Mesendoderm (in vitro differentiated cells): ENCODE measurements around the gene SLC7A7. TPM values are rescaled to one million over a fixed set of nuclear protein-coding genes. Genes with fewer than 3 reads are reported as not detected.
"Not testable (repeated sequence)": the region's sequence is repeated elsewhere in the genome, so short reads cannot be mapped to it uniquely, and the experiment has no call there.

ENCODE experiments used
- DNase-seq: peaks from one replicate; pipeline ENCODE4 v3.0.0; 2013
- H2AK5ac ChIP-seq: 2 replicates; pipeline ENCODE4 v1.6.1; 2013; ENCODE audit warnings: low read length, inconsistent platforms
- H2BK120ac ChIP-seq: 2 replicates; pipeline ENCODE4 v1.6.1; 2013; ENCODE audit warnings: low read depth, mild to moderate bottlenecking, low read length, moderate library complexity, mixed read lengths
- H2BK15ac ChIP-seq: replicated peaks from 2 replicates; pipeline ENCODE4 v1.6.1; 2013; ENCODE audit warnings: low read depth, mild to moderate bottlenecking, moderate library complexity
- H2BK5ac ChIP-seq: 2 replicates; pipeline ENCODE4 v1.6.1; 2013; ENCODE audit warnings: low read length, inconsistent platforms
- H3K18ac ChIP-seq: 2 replicates; pipeline ENCODE4 v1.6.1; 2013; ENCODE audit warnings: mild to moderate bottlenecking, low read length, mixed read lengths
- H3K23ac ChIP-seq: one replicate; pipeline ENCODE4 v1.6.1; 2013; ENCODE audit warnings: low read length
- H3K27ac ChIP-seq: 2 replicates; pipeline ENCODE4 v1.5.1; 2013; ENCODE audit warnings: low read depth, mild to moderate bottlenecking, inconsistent platforms, low read length, moderate library complexity
- H3K27me3 ChIP-seq: 2 replicates; pipeline ENCODE4 v1.6.1; 2013; ENCODE audit warnings: low read length, control low read depth, mild to moderate bottlenecking, inconsistent platforms; ENCODE audit not compliant: insufficient read depth, poor library complexity
- H3K36me3 ChIP-seq: 2 replicates; pipeline ENCODE4 v1.6.1; 2013; ENCODE audit warnings: low read length, inconsistent platforms; ENCODE audit not compliant: control insufficient read depth, insufficient read depth
- H3K4ac ChIP-seq: one replicate; pipeline ENCODE4 v1.6.1; 2013; ENCODE audit warnings: low read depth, mild to moderate bottlenecking, low read length, moderate library complexity
- H3K4me1 ChIP-seq: 2 replicates; pipeline ENCODE4 v1.6.1; 2013; ENCODE audit warnings: low read depth, low read length, inconsistent platforms; ENCODE audit not compliant: control insufficient read depth
- H3K4me2 ChIP-seq: 2 replicates; pipeline ENCODE4 v1.6.1; 2013; ENCODE audit warnings: low read length
- H3K4me3 ChIP-seq: 2 replicates; pipeline ENCODE4 v1.5.1; 2013; ENCODE audit warnings: mild to moderate bottlenecking, low read length
- H3K56ac ChIP-seq: one replicate; pipeline ENCODE4 v1.6.1; 2013; ENCODE audit warnings: low read length
- H3K79me1 ChIP-seq: 2 replicates; pipeline ENCODE4 v1.6.1; 2013; ENCODE audit warnings: low read length, inconsistent platforms
- H3K79me2 ChIP-seq: 2 replicates; pipeline ENCODE4 v1.6.1; 2013; ENCODE audit warnings: mild to moderate bottlenecking, low read length; ENCODE audit not compliant: control insufficient read depth, insufficient read depth
- H3K9ac ChIP-seq: 2 replicates; pipeline ENCODE4 v1.6.1; 2013; ENCODE audit warnings: low read length, inconsistent platforms
- H4K5ac ChIP-seq: one replicate; pipeline ENCODE4 v1.6.1; 2013; ENCODE audit warnings: low read length
- H4K8ac ChIP-seq: one replicate; pipeline ENCODE4 v1.6.1; 2013; ENCODE audit warnings: low read depth, mild to moderate bottlenecking, control low read depth, low read length, moderate library complexity
- WGBS: extraction: QIAGEN DNeasy Blood & Tissue Kit; methylation state at CpG from one replicate; pipeline ENCODE4 v1.1.7; 2013; ENCODE audit warnings: low lambda C conversion rate, missing lambda C conversion rate; ENCODE audit not compliant: insufficient coverage; ENCODE audit errors: extremely low coverage; 5-methylcytosine and 5-hydroxymethylcytosine counted together
- polyA plus RNA-seq, 2 experiments: library from polyadenylated mRNA; stranded (reverse); fragments of 200-250 nt; gene quantifications; one replicate each; pipeline ENCODE4 v1.2.3, GENCODE V29; 2013

Gene SLC7A7
- 8.9 TPM for polyA plus RNA-seq (2013, experiment 1 of 2)
- 8.0 TPM for polyA plus RNA-seq (2013, experiment 2 of 2)

- Histone ChIP-seq H3K9ac (peak within 1 kb of the TSS; percentile 54), H2BK5ac (peak within 1 kb of the TSS; percentile 78), H3K27ac (peak within 1 kb of the TSS; percentile 29), H3K27me3 (no peaks in the 10 kb centered on the region), H3K23ac (no peak within 1 kb of the TSS), H3K79me2 (no peaks in the 10 kb centered on the region), H3K56ac (peak within 1 kb of the TSS; percentile 91), H2AK5ac (peak within 1 kb of the TSS; percentile 92), H3K4me3 (no peak within 1 kb of the TSS), H4K5ac (no peak within 1 kb of the TSS), H3K18ac (peak within 1 kb of the TSS; percentile 71), H3K4ac (peak within 1 kb of the TSS; percentile 73), H3K36me3 (no peaks in the 10 kb centered on the region), H2BK120ac (peak within 1 kb of the TSS; percentile 55), H2BK15ac (no peak within 1 kb of the TSS), H4K8ac (no peak within 1 kb of the TSS), H3K79me1 (no peaks in the 10 kb centered on the region), H3K4me1 (peaks cover 15% of the 10 kb centered on the region), H3K4me2 (no peak within 1 kb of the TSS)
- DNase-seq = peak; percentile 75
- WGBS = no CpG with 5 or more reads among the region's 10 CpGs
Measured at GRCh38 chr14:22814941-22815713, at the start of gene SLC7A7. Gene SLC7A7, minus strand, starts transcription at chr14:22815435. Its CDS starts 2,037 bp downstream, at chr14:22813398.

DNA sequence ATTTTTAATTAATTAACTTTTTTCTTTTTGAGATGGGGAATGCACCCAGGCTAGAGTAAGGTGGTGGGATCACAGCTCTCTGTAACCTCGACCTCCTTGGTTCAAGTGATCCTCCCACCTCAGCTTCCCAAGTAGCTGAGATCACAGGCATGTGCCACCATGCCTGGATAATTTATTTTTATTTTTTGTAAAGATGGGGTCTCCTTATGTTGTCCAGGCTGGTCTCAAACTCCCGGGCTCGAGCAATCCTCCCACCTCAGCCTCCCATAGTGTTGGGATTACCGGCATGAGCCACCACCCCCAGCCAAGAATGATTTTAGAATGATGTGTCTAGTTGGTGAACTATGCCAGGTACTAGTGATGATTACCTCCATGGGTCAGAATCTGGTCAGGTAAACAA, 49.7 kb upstream of the SLC7A7 start:
- Histone ChIP-seq H4K8ac (no peak overlapping the region), H3K4me3 (no peak overlapping the region), H3K18ac (no peak overlapping the region), H3K23ac (no peak overlapping the region), H3K27ac (no peak overlapping the region), H3K4me2 (no peak overlapping the region), H2AK5ac (no peak overlapping the region), H3K36me3 (no peaks in the 10 kb centered on the region), H2BK15ac (no peak overlapping the region), H4K5ac (no peak overlapping the region), H3K9ac (no peak overlapping the region), H2BK120ac (no peak overlapping the region), H3K56ac (no peak overlapping the region), H2BK5ac (no peak overlapping the region), H3K79me2 (no peaks in the 10 kb centered on the region), H3K4me1 (no peaks in the 10 kb centered on the region), H3K79me1 (no peaks in the 10 kb centered on the region), H3K27me3 (no peaks in the 10 kb centered on the region), H3K4ac (no peak overlapping the region)
- DNase-seq = no peak
- no CpG with 5 or more reads among the region's 4 CpGs for WGBS

DNA sequence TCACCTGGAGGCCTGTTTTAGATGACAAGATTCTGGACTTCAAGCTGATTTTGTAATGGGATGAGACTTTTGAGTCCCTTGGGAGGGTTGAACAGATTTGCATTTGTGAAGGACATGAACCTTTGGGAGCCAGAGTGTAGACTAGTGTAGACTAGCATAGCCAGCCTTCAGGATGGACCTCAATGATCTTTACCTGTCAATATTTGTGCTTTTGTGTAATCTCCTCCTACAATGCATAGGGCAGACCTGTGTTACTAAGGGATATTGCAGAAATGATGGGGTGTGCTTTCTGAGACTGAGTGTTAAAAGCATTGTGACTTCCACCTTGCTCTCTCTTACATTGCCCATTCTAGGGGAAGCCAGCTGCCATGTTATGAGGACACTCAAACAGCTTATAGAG, 46.4 kb upstream of the SLC7A7 start:
- no peaks in the 10 kb centered on the region for H3K4me1 ChIP-seq
- no peaks in the 10 kb centered on the region for H3K27me3 ChIP-seq
- H3K36me3 ChIP-seq = no peaks in the 10 kb centered on the region
- H3K27ac ChIP-seq = no peak overlapping the region
- no peak overlapping the region for H3K9ac ChIP-seq
- H2BK5ac ChIP-seq = no peak overlapping the region
- H3K4ac ChIP-seq = no peak overlapping the region
- DNase-seq = no peak
- no peak overlapping the region for H3K56ac ChIP-seq
- no peak overlapping the region for H4K8ac ChIP-seq
- no peak overlapping the region for H2BK15ac ChIP-seq
- no peak overlapping the region for H2BK120ac ChIP-seq
- H3K23ac ChIP-seq = no peak overlapping the region
- H3K4me2 ChIP-seq = no peak overlapping the region
- H3K79me2 ChIP-seq = no peaks in the 10 kb centered on the region
- no peak overlapping the region for H3K18ac ChIP-seq
- H3K79me1 ChIP-seq = no peaks in the 10 kb centered on the region
- no peak overlapping the region for H2AK5ac ChIP-seq
- H4K5ac ChIP-seq = no peak overlapping the region
- H3K4me3 ChIP-seq = no peak overlapping the region

DNA sequence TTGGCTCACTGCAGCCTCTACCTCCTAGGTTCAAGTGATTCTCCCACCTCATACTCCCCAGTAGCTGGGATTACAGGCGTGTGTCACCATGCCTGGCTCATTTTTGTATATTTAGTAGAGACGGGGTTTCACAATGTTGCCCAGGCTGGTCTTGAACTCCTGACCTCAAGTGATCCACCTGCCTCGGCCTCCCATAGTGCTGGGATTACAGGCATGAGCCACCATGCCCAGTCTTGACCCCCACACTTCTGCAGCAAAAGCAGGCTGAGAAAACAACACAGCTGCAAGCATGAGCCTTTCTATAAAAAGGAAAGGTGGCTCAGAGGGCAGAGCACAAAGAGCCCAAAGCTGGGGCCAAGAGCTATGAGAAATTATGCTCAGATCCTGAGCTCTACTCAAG, 45.1 kb upstream of the SLC7A7 start:
- H3K4me2 ChIP-seq, H2BK5ac ChIP-seq, H2AK5ac ChIP-seq, H3K4ac ChIP-seq, H4K5ac ChIP-seq, H2BK120ac ChIP-seq, H3K79me2 ChIP-seq, H3K27ac ChIP-seq, H3K23ac ChIP-seq, H2BK15ac ChIP-seq, H3K79me1 ChIP-seq, H3K9ac ChIP-seq, H3K27me3 ChIP-seq, H3K18ac ChIP-seq, H3K4me3 ChIP-seq, H3K4me1 ChIP-seq, H3K56ac ChIP-seq, DNase-seq, H4K8ac ChIP-seq, H3K36me3 ChIP-seq: not testable (repeated sequence)
- no CpG with 5 or more reads among the region's 3 CpGs for WGBS

DNA sequence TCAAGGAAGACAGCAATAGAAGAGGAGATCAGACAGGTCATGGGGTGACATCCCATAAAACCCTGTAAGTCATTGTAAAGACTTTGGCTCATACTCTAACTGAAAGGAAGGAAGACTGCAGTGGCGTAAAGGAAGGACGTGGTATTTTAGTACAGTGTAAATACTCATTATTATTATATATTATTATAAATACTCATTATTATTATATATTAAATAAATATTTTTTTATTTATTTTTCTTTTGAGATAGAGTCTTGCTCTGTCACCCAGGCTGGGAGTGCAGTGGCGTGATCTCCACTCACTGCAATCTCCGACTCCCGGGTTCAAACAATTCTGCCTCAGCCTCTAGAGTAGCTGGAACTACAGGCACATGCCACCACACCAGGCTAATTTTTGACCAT, 41.2 kb upstream of the SLC7A7 start:
- Histone ChIP-seq H3K79me1 (no peaks in the 10 kb centered on the region), H4K5ac (no peak overlapping the region), H2AK5ac (no peak overlapping the region), H3K79me2 (no peaks in the 10 kb centered on the region), H3K27me3 (no peaks in the 10 kb centered on the region), H3K56ac (no peak overlapping the region), H3K4me2 (no peak overlapping the region), H3K27ac (no peak overlapping the region), H3K9ac (no peak overlapping the region), H2BK120ac (no peak overlapping the region), H3K4me1 (no peaks in the 10 kb centered on the region), H3K36me3 (no peaks in the 10 kb centered on the region), H2BK15ac (no peak overlapping the region), H3K23ac (no peak overlapping the region), H3K4me3 (no peak overlapping the region), H2BK5ac (no peak overlapping the region), H3K18ac (no peak overlapping the region), H3K4ac (no peak overlapping the region), H4K8ac (no peak overlapping the region)
- DNase-seq = no peak
- no CpG with 5 or more reads among the region's 5 CpGs for WGBS
